Activated CD4-positive, alpha-beta T cell treated with anti-CD3 and anti-CD28 coated beads, Interleukin-2, Interleukin-6, amounts not matched to agents 100 ng/mL and 50 ng/mL, durations not matched to agents 16 hours and 8 hours (primary cell): Measurements from ENCODE around the gene CDC25B.
"Not testable (repeated sequence)": the region's sequence is repeated elsewhere in the genome, so short reads cannot be mapped to it uniquely, and the experiment has no call there.

Source experiments
- DNase-seq: peaks from one replicate; pipeline ENCODE4 v3.0.0-alpha.2; 2020

Gene CDC25B

GRCh38 chr20:3786126-3786484, 10.0 kb upstream of the CDC25B start:
- DNase-seq: peak; percentile 55

GRCh38 chr20:3786665-3787323, 9.3 kb upstream of the CDC25B start, which contains the start of gene CENPB:
TSS of gene CENPB (minus strand) at chr20:3786740. CDS start at chr20:3786483, 257 bp downstream.
- peak; percentile 93 for DNase-seq

GRCh38 chr20:3787324-3788014, 8.6 kb upstream of the CDC25B start:
- DNase-seq: no peak

GRCh38 chr20:3788685-3789155, 7.4 kb upstream of the CDC25B start:
- DNase-seq: no peak

- DNase-seq: not testable (repeated sequence)
These were observed 6.9 kb upstream of the CDC25B start for GRCh38 chr20:3789201-3789600.

GRCh38 chr20:3794168-3794567, 1.9 kb upstream of the CDC25B start:
- DNase-seq: not testable (repeated sequence)

GRCh38 chr20:3794701-3795420, 1.2 kb upstream of the CDC25B start:
- no peak for DNase-seq

- DNase-seq: no peak
These were observed 541 bp downstream of the CDC25B start for GRCh38 chr20:3796477-3797225.

GRCh38 chr20:3797226-3797545, 1.1 kb downstream of the CDC25B start:
- no peak for DNase-seq

- DNase-seq: peak; percentile 68
These were observed 1.7 kb downstream of the CDC25B start for GRCh38 chr20:3797592-3798372.

GRCh38 chr20:3798373-3798768, 2.3 kb downstream of the CDC25B start:
- no peak for DNase-seq

GRCh38 chr20:3798908-3799248, 2.8 kb downstream of the CDC25B start:
- no peak for DNase-seq

- DNase-seq: no peak
These were observed 4.3 kb downstream of the CDC25B start for GRCh38 chr20:3800256-3800877.

GRCh38 chr20:3800878-3801260, 4.8 kb downstream of the CDC25B start:
- DNase-seq: no peak

- DNase-seq: no peak
These were observed 5.2 kb downstream of the CDC25B start for GRCh38 chr20:3801299-3801698.

GRCh38 chr20:3801846-3802245, 5.7 kb downstream of the CDC25B start:
- no peak for DNase-seq

GRCh38 chr20:3802524-3803239, 6.6 kb downstream of the CDC25B start:
- DNase-seq: no peak

- no peak for DNase-seq
These were observed 7.2 kb downstream of the CDC25B start for GRCh38 chr20:3803289-3803688.

GRCh38 chr20:3803854-3804253, 7.7 kb downstream of the CDC25B start:
- DNase-seq: no peak

- no peak for DNase-seq
These were observed 8.2 kb downstream of the CDC25B start for GRCh38 chr20:3804254-3804751.

GRCh38 chr20:3804781-3805180, 8.7 kb downstream of the CDC25B start:
- no peak for DNase-seq
